HCT116 (cell line): ENCODE measurements around the gene LHFPL4. TPM values are rescaled to one million over a fixed set of nuclear protein-coding genes. Genes with fewer than 3 reads are reported as not detected.

ENCODE experiments used
- ATAC-seq: fragments of 200-7000 bp; cut with Tn5 transposase; 2 replicates; pipeline ENCODE4 v1.9.1; 2020; ENCODE audit warnings: mild to moderate bottlenecking, moderate library complexity
- BruUV-seq: library from RNA; stranded (reverse); fragments of 400-500 nt; replicated peaks from 2 replicates; lab custom pipeline; 2021; lab: Mats Ljungman, UMichigan
- CTCF ChIA-PET: fragments of 300-600 bp; sonication (Branson Sonifier 250); formaldehyde crosslinking; loops from one replicate; lab custom pipeline; 2021; ENCODE audit warnings: antibody characterized with exemption; lab: Charles Lee
- POLR2A ChIA-PET: fragments of 300-600, 350-600 bp; sonication (Branson Sonifier 250); formaldehyde crosslinking; loops from one replicate; lab custom pipeline; 2021; ENCODE audit warnings: antibody characterized with exemption; lab: Charles Lee
- RAD21 ChIA-PET, 2 experiments: fragments of 300-600 bp; sonication (Branson Sonifier 250); formaldehyde crosslinking; loops; one replicate each; lab custom pipeline; 2023; ENCODE audit warnings: low total read pairs in 2 of 2; ENCODE audit not compliant: uncharacterized antibody in 2 of 2, unreplicated experiment in 2 of 2, low non-redundant PET in 1 of 2; lab: Charles Lee
- DNase-seq: peaks from one replicate; pipeline ENCODE4 v3.0.0-alpha.2; 2010; ENCODE audit warnings: low read depth, low spot score
- H2AFZ ChIP-seq: fragments of 200-600 bp; shearing (Covaris generic), sonication (generic); 2 replicates; pipeline ENCODE4 v1.6.1; 2017; ENCODE audit warnings: low read depth, mixed run types, mixed read lengths, antibody characterized with exemption, low read length; ENCODE audit not compliant: poor library complexity, severe bottlenecking
- H3K27ac ChIP-seq: 2 replicates; pipeline ENCODE4 v1.5.1; 2012; ENCODE audit warnings: low read depth, low read length
- H3K27me3 ChIP-seq: fragments of 200-600 bp; sonication (generic); 2 replicates; pipeline ENCODE4 v1.6.1; 2016; ENCODE audit warnings: mixed run types, low read length, mixed read lengths; ENCODE audit not compliant: insufficient read depth
- H3K36me3 ChIP-seq, 2 experiments: fragments of 200-500 bp in 1 of 2; fragments of 200-600 bp in 1 of 2; sonication (Bioruptor generic) in 1 of 2; sonication (generic) in 1 of 2; 2 replicates each; pipeline versions ENCODE4 v1.5.1 to v1.6.1; 2014 to 2016; ENCODE audit warnings: low read length in 2 of 2, inconsistent platforms in 1 of 2, mixed read lengths in 1 of 2, mixed run types in 1 of 2; ENCODE audit not compliant: insufficient read depth in 2 of 2, control insufficient read depth in 1 of 2
- H3K4me1 ChIP-seq, 2 experiments: fragments of 200-600 bp in 1 of 2; sonication (generic) in 1 of 2; 2 replicates each; pipeline versions ENCODE4 v1.5.1 to v1.6.1; 2012 to 2017; ENCODE audit warnings: low read length in 2 of 2, inconsistent platforms in 1 of 2, mild to moderate bottlenecking in 1 of 2, mixed read lengths in 1 of 2, mixed run types in 1 of 2, moderate library complexity in 1 of 2; ENCODE audit not compliant: insufficient read depth in 2 of 2, control insufficient read depth in 1 of 2
- H3K4me2 ChIP-seq: fragments of 200-600 bp; sonication (generic); 2 replicates; pipeline ENCODE4 v1.6.1; 2017; ENCODE audit warnings: mixed run types, low read length, mixed read lengths
- H3K4me3 ChIP-seq, 2 experiments: fragments of 200-600 bp in 1 of 2; sonication (generic) in 1 of 2; replicated peaks in 1 of 2; 2 replicates each; pipeline ENCODE4 v1.5.1; 2011 to 2016; ENCODE audit warnings: low read length in 2 of 2, control low read depth in 1 of 2, low read depth in 1 of 2, mild to moderate bottlenecking in 1 of 2, mixed read lengths in 1 of 2, mixed run types in 1 of 2
- H3K79me2 ChIP-seq: fragments of 200-600 bp; sonication (generic); 2 replicates; pipeline ENCODE4 v1.6.1; 2017; ENCODE audit warnings: mild to moderate bottlenecking, mixed run types, low read length, moderate library complexity, mixed read lengths; ENCODE audit not compliant: insufficient read depth
- H3K9ac ChIP-seq: fragments of 200-600 bp; sonication (generic); 2 replicates; pipeline ENCODE4 v1.6.1; 2016; ENCODE audit warnings: low read length, mixed read lengths
- H3K9me2 ChIP-seq: fragments of 200-600 bp; sonication (generic), shearing (Covaris generic); 2 replicates; pipeline ENCODE4 v1.6.1; 2017; ENCODE audit warnings: mixed run types, mild to moderate bottlenecking, moderate library complexity; ENCODE audit not compliant: insufficient read depth
- H3K9me3 ChIP-seq, 2 experiments: fragments of 200-500 bp in 1 of 2; fragments of 200-600 bp in 1 of 2; sonication (Bioruptor generic) in 1 of 2; sonication (generic) in 1 of 2; 2 replicates each; pipeline ENCODE4 v1.6.1; 2014 to 2017; ENCODE audit warnings: low read length in 2 of 2, mixed read lengths in 2 of 2, inconsistent platforms in 1 of 2, low read depth in 1 of 2, mild to moderate bottlenecking in 1 of 2, mixed run types in 1 of 2, moderate library complexity in 1 of 2; ENCODE audit not compliant: control insufficient read depth in 1 of 2, insufficient read depth in 1 of 2
- H4K20me1 ChIP-seq: fragments of 200-600 bp; sonication (generic), shearing (Covaris generic); 2 replicates; pipeline ENCODE4 v1.6.1; 2017; ENCODE audit warnings: mixed run types, mild to moderate bottlenecking, moderate library complexity; ENCODE audit not compliant: insufficient read depth
- POLR2A ChIP-seq: IDR thresholded peaks from 2 replicates; pipeline ENCODE4 v1.7.0; 2011; ENCODE audit warnings: borderline replicate concordance; ENCODE audit not compliant: insufficient read depth, insufficient read length; ENCODE audit errors: extremely low read depth
- RAD21 ChIP-seq: IDR thresholded peaks from 2 replicates; pipeline ENCODE4 v1.6.1; 2012; ENCODE audit warnings: low read depth, mild to moderate bottlenecking
- SRF ChIP-seq: IDR thresholded peaks from 2 replicates; pipeline ENCODE4 v1.6.1; 2012; ENCODE audit warnings: low read depth
- ZNF274 ChIP-seq: fragments of 200-500 bp; sonication (Bioruptor generic); IDR thresholded peaks from 2 replicates; pipeline ENCODE4 v1.6.1; 2014; ENCODE audit warnings: mild to moderate bottlenecking, low read depth, low read length, inconsistent platforms
- intact Hi-C: fragments of 100-400 bp; cut with micrococcal nuclease; formaldehyde crosslinking; loops from 2 replicates; pipeline ENCODE4 v1.10.0; 2022
- total RNA-seq: library from RNA; stranded (reverse); gene quantifications from one replicate; pipeline ENCODE4 v1.2.1, GENCODE V29; 2021; ENCODE audit not compliant: unreplicated experiment
- TF ChIP-seq, protein P1 (sequence below): IDR thresholded peaks from 2 replicates; pipeline ENCODE4 v1.6.1; 2012

LHFPL4 gene
- total RNA-seq, 1 experiment from 2014 or later = not detected

DNA sequence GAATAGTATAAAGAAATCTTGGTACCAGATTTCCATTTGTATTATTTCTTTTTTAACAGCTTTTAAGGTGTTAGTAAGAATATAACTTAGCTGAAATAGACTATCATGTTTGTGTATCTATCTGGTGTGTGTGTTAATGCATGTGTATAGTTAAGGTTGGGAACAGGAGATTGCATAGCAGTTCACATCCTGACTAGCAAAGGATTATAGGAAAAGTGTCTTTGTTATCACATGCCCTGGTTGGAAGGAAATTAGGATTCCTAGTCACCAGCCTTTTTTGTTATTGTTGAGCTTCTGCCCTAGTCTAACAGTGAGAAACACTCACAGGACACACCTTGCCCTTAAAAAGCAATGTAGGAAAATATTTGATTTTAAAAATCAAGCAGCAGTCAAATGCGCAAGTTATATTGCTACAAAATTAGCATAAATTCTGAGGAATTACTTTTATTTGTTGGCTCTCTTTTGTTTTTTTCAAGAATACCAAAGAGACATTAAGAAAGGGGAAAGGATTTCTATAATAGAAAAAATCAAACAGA is 98.0 kb downstream of the LHFPL4 start:
- Histone ChIP-seq H4K20me1 (peaks cover 19% of the 10 kb centered on the region), H3K27me3 (no peaks in the 10 kb centered on the region), H3K4me1 (no peaks in the 10 kb centered on the region), H3K9ac (no peak overlapping the region), H3K9me3 (no peaks in the 10 kb centered on the region), H3K4me2 (no peak overlapping the region), H3K27ac (no peak overlapping the region), H2AFZ (no peak overlapping the region), H3K4me3 (no peak overlapping the region), H3K9me2 (no peaks in the 10 kb centered on the region), H3K79me2 (peaks cover 82% of the 10 kb centered on the region), H3K36me3 (peaks cover 33 to 71% of the 10 kb centered on the region in 2 experiments)
- no peak for TF ChIP-seq RAD21
- no TSS peak for BruUV-seq
- RAD21 ChIA-PET = no interaction called here
- DNase-seq (no peak), ATAC-seq (no peak)
- POLR2A ChIA-PET = no interaction called here
- intact Hi-C loops = no loop called here
- CTCF ChIA-PET = no interaction called here

DNA sequence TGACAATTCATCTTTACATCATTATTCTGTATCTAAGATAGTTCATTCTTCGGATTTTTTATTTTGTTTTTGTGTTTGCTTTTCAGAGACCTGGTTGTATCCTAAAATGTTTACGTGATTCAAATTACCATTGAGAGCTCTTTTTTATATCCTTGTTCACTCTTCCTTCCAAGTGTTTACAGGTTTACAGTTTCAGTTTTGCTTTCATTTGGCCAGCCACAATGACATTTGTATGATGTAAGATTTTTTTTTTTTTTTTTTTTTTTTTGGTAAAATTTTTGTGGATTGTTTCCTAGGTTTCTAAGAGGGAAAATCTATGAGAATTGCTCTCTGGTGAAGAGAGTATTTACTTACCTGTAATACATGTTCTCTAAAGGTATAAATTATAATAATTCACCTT is 101.2 kb downstream of the LHFPL4 start:
- Histone ChIP-seq H3K4me2 (no peak overlapping the region), H3K9me2 (no peaks in the 10 kb centered on the region), H4K20me1 (peaks cover 15% of the 10 kb centered on the region), H2AFZ (no peak overlapping the region), H3K36me3 (peaks cover 55 to 64% of the 10 kb centered on the region in 2 experiments), H3K4me3 (no peak overlapping the region), H3K9me3 (no peaks in the 10 kb centered on the region), H3K27ac (no peak overlapping the region), H3K27me3 (no peaks in the 10 kb centered on the region), H3K4me1 (no peaks in the 10 kb centered on the region), H3K79me2 (peaks cover 86% of the 10 kb centered on the region), H3K9ac (no peak overlapping the region)
- ATAC-seq (no peak), DNase-seq (no peak)
- ChIA-PET CTCF (no interaction called here), RAD21 (no interaction called here), POLR2A (no interaction called here)
- intact Hi-C loops = no loop called here
- TF ChIP-seq, protein P1, sequence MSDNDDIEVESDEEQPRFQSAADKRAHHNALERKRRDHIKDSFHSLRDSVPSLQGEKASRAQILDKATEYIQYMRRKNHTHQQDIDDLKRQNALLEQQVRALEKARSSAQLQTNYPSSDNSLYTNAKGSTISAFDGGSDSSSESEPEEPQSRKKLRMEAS = no peak
- TF ChIP-seq SRF (no peak), POLR2A (no peak), ZNF274 (no peak)
- no TSS peak for BruUV-seq
